ENCODE data around the gene OAF.

The OAF gene

DNA sequence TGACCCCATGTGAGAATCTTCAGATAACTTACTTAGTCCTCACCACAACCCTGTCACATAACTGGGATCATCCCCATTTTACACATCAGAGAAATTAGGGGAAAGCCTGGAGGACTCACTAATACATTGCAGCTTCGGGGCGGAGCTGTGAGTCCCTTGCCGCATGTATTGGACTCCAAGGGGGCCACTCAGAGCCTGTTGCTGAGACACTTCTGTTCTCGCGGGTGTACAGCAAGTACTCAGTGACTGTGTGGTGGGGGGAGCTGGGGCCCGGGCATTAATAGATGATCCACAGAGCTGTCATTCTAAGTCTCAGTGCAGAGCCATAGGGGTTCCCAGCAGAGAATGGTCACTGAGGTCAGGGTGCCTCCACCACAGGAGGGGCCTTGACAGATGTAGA lies 13.5 kb downstream of the OAF start:
- DNase-seq, result no peak

DNA sequence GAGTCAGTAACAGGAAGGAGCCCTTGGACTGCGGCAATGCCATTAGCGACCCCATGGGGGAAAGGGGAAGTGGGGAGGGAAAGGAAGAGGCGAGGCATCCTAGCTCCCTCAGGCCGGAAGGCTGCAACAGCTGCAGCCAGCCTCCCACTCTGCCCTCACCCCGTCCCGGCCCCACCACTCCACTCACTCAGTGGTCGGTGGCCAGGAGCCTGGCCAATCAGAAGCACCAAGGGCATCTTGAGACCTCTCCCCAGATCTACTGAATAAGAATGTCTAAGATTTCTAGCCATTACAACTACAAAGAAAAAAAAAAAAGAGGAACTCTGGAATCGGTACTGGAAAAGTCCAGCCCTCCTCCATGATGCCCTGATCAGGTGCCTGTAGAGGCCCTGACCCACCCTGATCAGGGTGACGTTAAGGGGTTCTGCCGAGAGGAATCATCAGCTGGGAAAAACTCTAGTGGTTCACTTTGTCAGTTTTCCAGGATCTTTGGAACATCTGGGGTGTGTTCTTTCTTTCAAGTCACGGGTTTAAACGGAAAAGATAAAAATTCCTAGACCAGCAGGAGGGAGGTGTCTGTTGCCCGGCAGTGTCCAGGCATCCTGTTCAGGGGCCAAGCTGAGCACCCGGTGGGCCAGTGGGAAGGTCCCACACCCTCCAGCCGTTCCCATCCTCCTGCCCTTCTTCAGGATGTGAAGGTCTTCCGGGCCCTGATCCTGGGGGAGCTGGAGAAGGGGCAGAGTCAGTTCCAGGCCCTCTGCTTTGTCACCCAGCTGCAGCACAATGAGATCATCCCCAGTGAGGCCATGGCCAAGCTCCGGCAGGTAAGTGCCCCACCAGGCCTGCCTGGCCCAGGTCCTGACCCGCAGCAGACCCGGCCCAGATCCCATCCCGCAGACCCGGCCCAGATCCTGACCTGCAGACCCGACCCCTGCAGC lies 14.4 kb downstream of the OAF start:
- no peak for DNase-seq

DNA sequence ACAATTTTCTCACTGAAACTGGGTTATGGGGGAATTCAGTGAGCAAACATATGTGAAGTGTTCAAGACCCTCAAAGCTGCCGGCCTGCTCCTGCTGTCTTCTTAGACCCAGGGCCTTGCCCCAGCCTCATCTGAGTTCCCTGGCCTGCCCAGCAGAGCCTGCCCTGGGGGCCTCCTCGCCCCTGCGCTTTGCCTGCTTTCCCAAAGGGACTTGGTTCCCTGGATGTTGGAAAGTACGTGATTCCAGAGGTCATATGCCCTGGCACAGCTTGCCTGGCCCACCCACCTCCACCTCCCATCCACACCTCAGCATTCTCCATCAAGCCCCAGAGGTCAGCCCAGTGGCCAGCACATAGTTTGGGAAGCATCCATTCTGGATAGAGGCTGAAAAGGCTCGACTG lies 15.4 kb downstream of the OAF start:
- no peak for DNase-seq

GRCh38 chr11:120226714-120227113 lies 15.9 kb downstream of the OAF start:
- no peak for DNase-seq

GRCh38 chr11:120227228-120227852 lies 16.5 kb downstream of the OAF start:
- DNase-seq, result no peak

GRCh38 chr11:120228794-120229384 lies 18.1 kb downstream of the OAF start:
- DNase-seq, result no peak

DNA sequence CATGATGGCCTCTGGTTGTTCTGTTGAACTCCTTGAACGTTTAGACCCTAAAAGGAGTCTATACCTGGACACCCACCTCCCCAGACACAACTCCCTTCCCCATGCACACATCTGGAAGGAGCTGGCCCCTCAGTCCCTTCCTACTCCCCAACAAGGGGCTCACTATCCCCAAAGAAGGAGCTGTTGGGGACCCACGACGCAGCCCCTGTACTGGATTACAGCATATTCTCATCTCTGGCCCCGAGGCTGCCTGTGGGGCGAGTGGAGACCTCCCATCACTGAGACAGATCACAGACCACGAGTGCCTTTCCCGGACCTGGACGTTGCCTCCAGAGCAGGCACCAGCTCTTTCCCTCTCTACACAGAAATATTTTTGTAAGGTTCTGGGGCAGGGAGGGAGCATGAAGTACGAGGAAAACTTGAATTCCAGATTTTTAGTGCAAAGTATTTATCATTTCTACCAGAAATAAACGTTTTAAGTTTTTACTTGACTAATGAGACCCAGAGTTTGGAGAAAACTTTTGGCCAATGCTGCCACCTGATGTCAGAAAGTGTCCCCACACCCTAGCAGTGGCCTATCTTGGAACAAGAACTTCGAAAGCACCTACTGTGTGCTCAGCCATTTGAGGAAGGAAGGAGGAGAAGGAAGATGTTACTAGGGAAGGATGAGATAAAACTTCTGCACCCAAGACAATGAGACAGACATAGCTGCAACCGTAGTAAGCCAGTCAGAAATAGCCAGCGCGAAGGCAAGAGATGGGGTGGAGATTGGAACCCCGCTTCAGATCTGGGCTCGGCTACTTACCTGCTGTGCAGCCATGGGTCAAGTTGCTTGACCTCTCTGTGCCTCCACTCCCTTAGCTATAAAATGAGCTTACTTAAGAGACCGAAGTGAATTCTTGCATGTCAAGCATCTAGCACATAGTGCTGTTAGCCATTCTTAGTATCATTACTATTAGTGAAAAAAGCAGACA lies 18.9 kb downstream of the OAF start:
- DNase-seq, result no peak

DNA sequence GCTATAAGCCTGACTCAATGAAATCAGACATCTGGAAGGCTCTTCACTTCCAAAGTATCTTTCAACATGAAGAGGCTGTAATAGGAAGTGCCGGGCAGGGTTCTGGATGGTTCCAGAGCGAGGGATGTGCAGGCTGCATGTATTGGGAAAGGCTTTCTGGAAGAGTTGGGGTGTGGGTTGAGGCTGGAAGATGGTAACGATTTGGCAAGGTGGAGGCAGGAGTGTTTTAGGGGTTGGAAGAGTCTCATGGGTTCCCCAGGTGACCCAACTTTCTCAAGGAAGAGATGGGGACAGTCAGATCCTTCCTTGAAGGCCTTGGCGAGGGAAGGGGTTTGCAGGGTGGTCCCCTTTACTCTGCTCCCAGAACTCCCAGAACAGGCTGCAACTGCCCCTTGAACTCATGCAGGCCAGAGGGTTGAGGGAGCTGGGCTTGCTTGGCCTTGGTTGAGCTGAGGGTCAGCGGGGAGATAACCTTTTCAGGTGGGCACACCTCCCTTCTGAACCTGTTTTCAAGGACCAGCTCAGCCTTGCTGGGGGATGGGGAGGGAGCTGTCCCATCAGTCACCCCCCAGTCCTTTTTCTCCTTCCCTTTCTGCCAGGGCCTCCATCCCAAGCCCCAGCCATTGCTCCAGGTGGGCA lies 19.7 kb downstream of the OAF start:
- DNase-seq, result no peak

DNA sequence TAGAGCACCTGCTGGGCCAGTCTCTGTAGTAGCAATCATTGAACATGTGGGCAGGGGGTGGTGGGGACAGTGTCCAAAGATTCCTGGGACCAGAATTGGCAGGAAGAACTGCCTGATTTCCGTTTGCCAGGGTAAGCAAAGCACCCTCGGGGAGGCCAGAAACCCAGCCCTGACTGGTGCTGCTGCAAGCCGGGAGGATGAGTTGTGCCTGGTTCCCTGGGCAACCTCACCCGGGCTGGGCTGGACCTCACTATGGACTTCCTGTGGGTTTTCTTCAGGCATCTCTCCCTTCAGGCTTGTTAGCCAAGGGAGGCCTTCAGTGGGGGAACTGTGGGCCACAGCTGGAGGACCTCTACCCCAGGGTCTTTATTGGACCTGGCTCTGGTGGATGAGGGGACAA lies 21.1 kb downstream of the OAF start:
- DNase-seq, result no peak

- no peak for DNase-seq
Observed at GRCh38 chr11:120233207-120233803, 22.5 kb downstream of the OAF start.

DNA sequence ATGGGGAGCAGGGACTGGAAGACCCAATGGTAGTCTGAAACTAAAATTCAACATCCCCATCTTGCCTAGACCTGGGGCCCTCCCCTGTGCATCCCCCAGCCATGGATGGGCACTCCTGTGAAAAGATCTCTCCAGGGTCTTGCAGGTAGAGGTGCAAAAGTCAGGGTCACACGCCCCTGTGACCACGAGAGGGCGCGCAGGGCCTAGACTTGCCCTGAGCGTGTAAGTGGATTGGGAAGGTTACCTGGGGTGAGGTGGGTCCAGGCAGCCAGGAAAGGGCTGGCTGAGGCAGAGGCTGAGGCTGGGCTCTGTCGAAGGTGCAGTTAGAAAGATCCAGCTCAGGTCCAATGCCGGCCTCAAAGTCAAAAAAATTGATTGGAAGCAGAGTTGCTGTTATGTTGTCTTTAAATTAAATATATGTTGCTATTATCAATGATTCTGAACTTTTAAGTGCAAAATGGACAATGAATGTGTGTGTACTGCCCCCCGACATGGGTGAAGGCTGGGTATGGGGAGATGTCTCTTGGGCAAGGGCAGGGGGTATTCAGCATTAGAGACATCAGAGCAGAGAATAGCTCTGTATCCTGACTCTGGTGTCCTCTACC lies 24.3 kb downstream of the OAF start:
- DNase-seq, result no peak

DNA sequence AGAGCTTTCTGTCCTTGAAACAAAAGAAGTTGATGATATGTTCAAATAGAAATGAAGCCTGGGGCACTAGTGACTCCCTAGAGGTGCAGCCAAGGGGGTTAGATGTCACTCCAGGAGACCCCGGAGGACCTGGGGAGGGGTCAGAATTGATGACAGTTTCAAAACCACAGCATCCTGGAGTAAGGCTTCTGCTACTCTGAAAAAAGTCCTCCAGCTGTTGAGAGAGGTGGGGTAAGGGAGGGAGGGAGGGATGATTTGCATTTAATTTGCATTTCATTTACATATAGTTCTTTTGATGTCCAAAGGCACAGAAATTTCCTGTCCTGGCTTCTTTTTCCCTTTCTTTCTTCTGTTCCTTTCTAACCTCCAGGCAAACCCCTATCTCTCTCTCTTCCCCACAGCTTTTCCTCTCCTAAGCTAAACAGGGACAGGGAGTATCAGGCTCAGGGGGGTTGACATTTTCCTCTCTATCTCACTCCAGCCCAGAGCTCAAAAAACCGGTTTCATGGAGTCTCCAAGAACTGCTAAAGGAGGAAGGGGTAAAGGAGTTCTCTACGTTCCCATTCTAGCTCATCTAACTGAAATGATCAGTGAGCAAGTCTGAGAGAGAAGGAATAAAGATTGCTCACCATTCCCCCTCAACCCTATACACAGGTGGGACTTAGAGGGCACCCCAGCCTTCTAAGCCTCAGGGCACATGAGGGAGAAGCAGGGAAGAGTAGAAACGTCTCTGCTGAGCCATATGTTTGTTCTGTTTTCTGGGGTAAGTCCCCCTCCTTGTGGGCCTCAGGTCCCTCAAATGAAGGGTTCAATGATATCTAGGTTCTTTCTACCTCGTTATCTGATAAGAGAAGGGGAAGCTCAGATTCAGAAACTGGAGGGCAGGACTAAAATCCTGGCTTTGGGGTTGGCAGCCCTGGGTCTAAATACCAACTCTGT lies 25.6 kb downstream of the OAF start:
- no peak for DNase-seq

DNA sequence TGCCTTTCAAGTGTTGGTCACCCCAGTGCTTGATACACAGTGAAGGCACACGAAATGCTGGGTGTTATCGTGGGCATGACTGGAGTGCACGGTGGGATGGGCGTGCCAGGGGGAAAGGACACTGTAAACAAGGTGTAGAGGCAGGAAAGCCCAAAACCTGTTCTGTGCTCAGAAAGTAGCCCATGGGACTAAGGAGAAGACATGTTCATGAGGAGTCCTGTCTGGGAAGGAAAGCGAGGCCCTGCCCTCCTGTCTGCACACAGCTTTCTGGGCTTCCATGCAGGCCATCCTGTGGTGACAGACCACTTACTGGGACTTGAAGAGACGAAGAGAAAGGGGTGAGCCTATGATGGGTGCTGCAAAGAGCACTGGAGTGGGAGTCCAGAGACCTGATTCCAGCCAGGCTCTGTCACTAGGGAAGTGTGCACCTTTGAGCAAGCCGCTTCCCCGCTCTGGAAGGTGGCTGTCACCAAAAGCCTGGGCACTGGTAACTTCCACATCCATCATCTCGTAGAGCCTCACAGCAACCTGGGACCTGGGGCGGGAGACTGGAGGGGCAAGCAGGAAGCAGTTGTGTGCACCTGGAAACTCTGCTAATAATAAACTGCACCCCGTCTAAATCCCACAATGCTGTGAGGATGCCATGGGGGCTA lies 28.3 kb downstream of the OAF start:
- DNase-seq, result no peak

GRCh38 chr11:120239713-120240640 lies 29.1 kb downstream of the OAF start, which contains the start of gene POU2F3:
TSS of gene POU2F3 (plus strand) at chr11:120240140. CDS start at chr11:120240344, 204 bp downstream.
- DNase-seq, result no peak

DNA sequence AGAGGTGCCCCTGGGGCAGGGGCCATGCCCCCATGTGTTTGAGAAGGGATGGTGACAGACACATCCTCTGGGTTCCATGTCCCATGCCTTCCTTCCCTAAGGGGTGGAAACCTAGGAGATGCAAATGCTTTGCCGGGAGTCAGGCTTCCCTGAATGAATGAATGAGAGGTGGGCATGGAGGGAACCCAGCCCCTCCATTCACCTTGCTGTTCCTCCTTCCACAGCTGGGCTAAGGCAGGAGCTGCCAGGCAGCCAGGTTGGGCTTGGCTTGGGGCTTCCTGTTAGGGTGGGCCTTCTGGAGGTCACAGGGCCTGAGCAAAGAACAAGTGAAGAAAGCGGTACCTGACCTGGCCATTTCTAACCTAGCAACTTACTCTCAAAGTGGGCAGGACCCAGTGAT lies 30.0 kb downstream of the OAF start:
- DNase-seq, result no peak

GRCh38 chr11:120241277-120241676 lies 30.4 kb downstream of the OAF start:
- DNase-seq, result no peak

- DNase-seq, result no peak
Observed at GRCh38 chr11:120243221-120243620, 32.4 kb downstream of the OAF start.
